ENCODE data around the gene CCSER1. TPM values are rescaled to one million over a fixed set of nuclear protein-coding genes. Genes with fewer than 3 reads are reported as not detected.

CCSER1 gene
- total and polyA plus RNA-seq, 8 donors: 2.0 to 9.0 (median 4.2) TPM

- H3K27me3 ChIP-seq: no peaks in the 10 kb centered on the region
- ATAC-seq: no peak
- H3K27ac ChIP-seq: no peak overlapping the region
- TF ChIP-seq, protein P1, sequence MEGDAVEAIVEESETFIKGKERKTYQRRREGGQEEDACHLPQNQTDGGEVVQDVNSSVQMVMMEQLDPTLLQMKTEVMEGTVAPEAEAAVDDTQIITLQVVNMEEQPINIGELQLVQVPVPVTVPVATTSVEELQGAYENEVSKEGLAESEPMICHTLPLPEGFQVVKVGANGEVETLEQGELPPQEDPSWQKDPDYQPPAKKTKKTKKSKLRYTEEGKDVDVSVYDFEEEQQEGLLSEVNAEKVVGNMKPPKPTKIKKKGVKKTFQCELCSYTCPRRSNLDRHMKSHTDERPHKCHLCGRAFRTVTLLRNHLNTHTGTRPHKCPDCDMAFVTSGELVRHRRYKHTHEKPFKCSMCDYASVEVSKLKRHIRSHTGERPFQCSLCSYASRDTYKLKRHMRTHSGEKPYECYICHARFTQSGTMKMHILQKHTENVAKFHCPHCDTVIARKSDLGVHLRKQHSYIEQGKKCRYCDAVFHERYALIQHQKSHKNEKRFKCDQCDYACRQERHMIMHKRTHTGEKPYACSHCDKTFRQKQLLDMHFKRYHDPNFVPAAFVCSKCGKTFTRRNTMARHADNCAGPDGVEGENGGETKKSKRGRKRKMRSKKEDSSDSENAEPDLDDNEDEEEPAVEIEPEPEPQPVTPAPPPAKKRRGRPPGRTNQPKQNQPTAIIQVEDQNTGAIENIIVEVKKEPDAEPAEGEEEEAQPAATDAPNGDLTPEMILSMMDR (IDR thresholded peaks at IDR 0.05): no peak
- peaks cover 0 to 3% of the 10 kb centered on the region in 2 donors for H3K9me3 ChIP-seq
- no peaks in the 10 kb centered on the region for H3K4me1 ChIP-seq
- H3K36me3 ChIP-seq: no peaks in the 10 kb centered on the region
- intact Hi-C loops (cut with DNase I): no loop called here
- no peak overlapping the region for H3K4me3 ChIP-seq
- DNase-seq: no peak
Measured at GRCh38 chr4:91636083-91636482, 1508.9 kb downstream of the CCSER1 start.

Other genes with a start within 250 kb of the CCSER1 start
- 10 to 100 TPM; 24.1 to 62.1 TPM for gene MMRN1, start 232.5 kb upstream of the CCSER1 start, total RNA-seq
- gene MMRN1, start 232.5 kb upstream of the CCSER1 start, polyA plus RNA-seq (ENCODE audit: insufficient read length in 6 of 6): 10 to 100 TPM; 19.4 to 37.7 (median 28.7) TPM